GM12878 (cell line): ENCODE measurements around the gene TRAPPC11. TPM values are rescaled to one million over a fixed set of nuclear protein-coding genes. Genes with fewer than 3 reads are reported as not detected.

Experiments used
- ATAC-seq: fragments of 200-7000 bp; cut with Tn5 transposase; 3 replicates; pipeline ENCODE4 v1.9.1; 2020; ENCODE audit warnings: mild to moderate bottlenecking, moderate library complexity
- BruUV-seq: library from RNA; stranded (reverse); fragments of 400-500 nt; replicated peaks from 2 replicates; lab custom pipeline; 2021; lab: Mats Ljungman, UMichigan
- CTCF ChIA-PET: fragments of 300-600 bp; sonication (Branson Sonifier 250); formaldehyde crosslinking; extraction: SDS; loops from one replicate; lab custom pipeline; 2021; ENCODE audit warnings: inconsistent platforms; lab: Yijun Ruan, JAX
- POLR2A ChIA-PET: fragments of 350-600 bp; formaldehyde crosslinking; extraction: SDS; loops from one replicate; lab custom pipeline; 2021; ENCODE audit warnings: inconsistent platforms; lab: Charles Lee
- RAD21 ChIA-PET: fragments of 300-600 bp; sonication (Branson Sonifier 250); formaldehyde crosslinking; loops from one replicate; lab custom pipeline; 2023; ENCODE audit warnings: antibody characterized with exemption; ENCODE audit not compliant: unreplicated experiment; lab: Charles Lee
- SMC1A ChIA-PET: fragments of 300-600 bp; sonication (Branson Sonifier 250); formaldehyde crosslinking; loops from one replicate; lab custom pipeline; 2023; ENCODE audit not compliant: unreplicated experiment, uncharacterized antibody; lab: Charles Lee
- DNase-seq: peaks from one replicate; pipeline ENCODE4 v3.0.0-alpha.2; 2011; ENCODE audit warnings: low read depth, low spot score
- FAIRE-seq: peaks from 3 replicates; lab custom pipeline; 2011; peaks lifted over from hg19 to GRCh38; lab: Jason Lieb, UNC
- H2AFZ ChIP-seq: 2 replicates; pipeline ENCODE4 v1.6.0; 2011; ENCODE audit warnings: low read depth, low read length, control low read depth; ENCODE audit not compliant: control insufficient read depth
- H3K27ac ChIP-seq: 2 replicates; pipeline ENCODE4 v1.5.1; 2011; ENCODE audit warnings: control low read depth; ENCODE audit not compliant: control insufficient read depth, insufficient read depth
- H3K27me3 ChIP-seq, 2 experiments: replicated peaks in 1 of 2; 2 replicates each; pipeline versions ENCODE4 v1.6.0 to v1.6.1; 2011; ENCODE audit warnings: low read length in 1 of 2; ENCODE audit not compliant: control insufficient read depth in 2 of 2, insufficient read depth in 2 of 2
- H3K36me3 ChIP-seq, 2 experiments: 2 replicates each; pipeline ENCODE4 v1.5.1; 2011; ENCODE audit warnings: low read length in 1 of 2; ENCODE audit not compliant: control insufficient read depth in 2 of 2, insufficient read depth in 2 of 2
- H3K4me1 ChIP-seq: 2 replicates; pipeline ENCODE4 v1.6.1; 2011; ENCODE audit warnings: mild to moderate bottlenecking, low read length, moderate library complexity, mixed read lengths; ENCODE audit not compliant: control insufficient read depth, insufficient read depth
- H3K4me2 ChIP-seq: 2 replicates; pipeline ENCODE4 v1.6.0; 2011; ENCODE audit warnings: control low read depth; ENCODE audit not compliant: control insufficient read depth, insufficient read depth
- H3K4me3 ChIP-seq: fragments of 200-600 bp; sonication (generic); 2 replicates; pipeline ENCODE4 v1.5.1; 2016
- H3K79me2 ChIP-seq: 2 replicates; pipeline ENCODE4 v1.6.0; 2011; ENCODE audit warnings: low read length; ENCODE audit not compliant: control insufficient read depth, insufficient read depth
- H3K9ac ChIP-seq: 2 replicates; pipeline ENCODE4 v1.8.0; 2011; ENCODE audit warnings: low read length, control low read depth, mixed read lengths; ENCODE audit not compliant: control insufficient read depth, insufficient read depth
- H3K9me3 ChIP-seq: replicated peaks from 3 replicates; pipeline ENCODE4 v1.5.1; 2011; ENCODE audit warnings: mild to moderate bottlenecking, low read length; ENCODE audit not compliant: control insufficient read depth, insufficient read depth
- H4K20me1 ChIP-seq: 2 replicates; pipeline ENCODE4 v1.6.0; 2011; ENCODE audit not compliant: control insufficient read depth, insufficient read depth
- CBX5 ChIP-seq: sonication (generic); IDR thresholded peaks from 2 replicates; pipeline ENCODE4 v1.6.1; 2016; ENCODE audit warnings: low read depth, moderate library complexity, mild to moderate bottlenecking, inconsistent platforms
- DPF2 ChIP-seq: fragments of 450-650 bp; IDR thresholded peaks from 2 replicates; pipeline ENCODE4 v1.6.1; 2017; ENCODE audit warnings: mild to moderate bottlenecking
- EP300 ChIP-seq, 2 experiments: fragments of 150-350 bp in 1 of 2; IDR thresholded peaks; 2 replicates each; pipeline ENCODE4 v1.6.1; 2011 to 2012; ENCODE audit warnings: low read depth in 2 of 2, low read length in 2 of 2, borderline replicate concordance in 1 of 2, improper control_type of control experiment in 1 of 2, inconsistent platforms in 1 of 2; ENCODE audit not compliant: control insufficient read depth in 1 of 2
- ETV6 ChIP-seq, 2 experiments: fragments of 450-650 bp in 1 of 2; IDR thresholded peaks in 1 of 2; conservative IDR thresholded peaks in 1 of 2; 2 replicates each; pipeline ENCODE4 v1.6.1; 2014; ENCODE audit warnings: antibody characterized with exemption in 1 of 2, borderline replicate concordance in 1 of 2, low read depth in 1 of 2, mild to moderate bottlenecking in 1 of 2, moderate library complexity in 1 of 2
- HCFC1 ChIP-seq: fragments of 150-350 bp; IDR thresholded peaks from 2 replicates; pipeline ENCODE4 v1.6.1; 2014; ENCODE audit warnings: low read length
- SMAD5 ChIP-seq: IDR thresholded peaks from 2 replicates; pipeline ENCODE4 v1.6.1; 2016; ENCODE audit warnings: antibody characterized with exemption, low read depth
- SREBF1 ChIP-seq: IDR thresholded peaks from 2 replicates; pipeline ENCODE4 v1.6.1; 2012; ENCODE audit warnings: mild to moderate bottlenecking, low read length
- ZNF24 ChIP-seq: fragments of 450-650 bp; IDR thresholded peaks from 2 replicates; pipeline ENCODE4 v1.6.1; 2017; ENCODE audit warnings: antibody characterized with exemption, mild to moderate bottlenecking
- WGBS: methylation state at CpG from one replicate; pipeline ENCODE4 v1.1.6; 2016; ENCODE audit warnings: low lambda C conversion rate; ENCODE audit not compliant: insufficient replicate concordance, insufficient coverage; ENCODE audit errors: missing lambda C conversion rate; 5-methylcytosine and 5-hydroxymethylcytosine counted together
- in situ Hi-C: fragments of 300-500 bp; cut with MboI; formaldehyde crosslinking; loops from 9 replicates; pipeline ENCODE4 v1.14.3; 2018; ENCODE audit warnings: mixed read lengths
- intact Hi-C: fragments of 100-400 bp; cut with micrococcal nuclease; formaldehyde crosslinking; loops from one replicate; pipeline ENCODE4 v1.14.2; 2022; ENCODE audit not compliant: unreplicated experiment
- polyA plus RNA-seq, 11 experiments: library from polyadenylated mRNA; depleted of rRNA in 4 of 11; unstranded in 6 of 11; stranded (reverse) in 5 of 11; fragments of >200 nt; fragmentation: Nextera tagmentation in 4 of 11; fragmentation: Illumina TruSeq in 1 of 11; extraction: Ambion mirVana in 4 of 11; extraction: Trizol in 1 of 11; gene quantifications; 1 replicate in 1 of 11; 2 replicates in 10 of 11; pipeline versions ENCODE4 v1.2.1 to v1.2.3, GENCODE V29; 2011 to 2016; ENCODE audit warnings: inconsistent platforms in 2 of 11, missing spikeins in 2 of 11, low read depth in 1 of 11
- total RNA-seq, 4 experiments: library from RNA; depleted of rRNA in 3 of 4; stranded (reverse); fragments of >200 nt in 3 of 4; fragmentation: Illumina TruSeq in 1 of 4; extraction: Trizol in 1 of 4; gene quantifications; 2 replicates each; pipeline versions ENCODE4 v1.2.1 to v1.2.3, GENCODE V29; 2013 to 2021
- TF ChIP-seq, protein P1 (sequence below): fragments of 450-650 bp; IDR thresholded peaks from 2 replicates; pipeline ENCODE4 v1.6.1; 2017; ENCODE audit warnings: antibody characterized with exemption, mild to moderate bottlenecking, moderate library complexity
- TF ChIP-seq, protein P2 (sequence below): IDR thresholded peaks from 2 replicates; pipeline ENCODE4 v1.6.1; 2011; ENCODE audit warnings: low read depth, mild to moderate bottlenecking, low read length, moderate library complexity, borderline replicate concordance; ENCODE audit errors: extremely low read depth
- TF ChIP-seq, protein P3 (sequence below): IDR thresholded peaks from 2 replicates; pipeline ENCODE4 v1.6.1; 2012; ENCODE audit warnings: improper control_type of control experiment, low read depth, low read length; ENCODE audit not compliant: insufficient replicate concordance
- TF ChIP-seq, protein P4 (sequence below): IDR thresholded peaks from 2 replicates; pipeline ENCODE4 v1.6.1; 2012; ENCODE audit warnings: low read depth, low read length, improper control_type of control experiment

The TRAPPC11 gene
- total and polyA plus RNA-seq, 10 of the 15 experiments (the other 5 are each of a cell fraction or from before 2014, with no cell fraction given), result 7.3 to 40.5 (median 22.3) TPM

DNA sequence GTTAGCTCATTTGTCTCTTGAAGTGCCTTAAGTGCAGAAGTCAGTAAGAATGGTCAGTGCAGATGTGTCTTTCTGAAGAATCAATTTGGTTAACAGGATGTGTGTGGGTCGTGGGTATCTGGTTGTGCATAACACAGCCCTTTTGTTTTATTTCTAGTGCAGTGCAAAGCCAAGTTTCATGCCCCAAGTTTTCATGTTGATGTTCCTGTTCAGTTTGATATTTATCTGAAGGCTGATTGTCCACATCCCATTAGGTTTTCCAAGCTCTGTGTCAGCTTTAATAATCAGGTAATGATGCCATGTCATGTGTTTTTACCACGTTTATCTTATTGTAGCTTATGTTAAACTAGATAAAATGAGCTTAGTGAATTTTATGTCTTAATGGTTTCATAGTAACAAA is 27.4 kb downstream of the TRAPPC11 start:
- ChIA-PET POLR2A (no interaction called here), RAD21 (no interaction called here), CTCF (interaction anchor here (0.9 kb wide), 1 partner anchor 10 kb away, joined by 3 read pairs; no protein-coding TSS in a partner anchor), SMC1A (interaction anchor here (2.1 kb wide), 1 partner anchor 13 kb away, joined by 6 read pairs; no protein-coding TSS in a partner anchor)
- in situ Hi-C loops, result no loop called here
- FAIRE-seq (no peak), DNase-seq (no peak), ATAC-seq (no peak)
- Histone ChIP-seq H3K27ac (no peak overlapping the region), H3K27me3 (no peaks in the 10 kb centered on the region), H3K4me3 (no peak overlapping the region), H3K9me3 (no peaks in the 10 kb centered on the region), H3K4me2 (no peak overlapping the region), H2AFZ (no peak overlapping the region), H3K79me2 (no peaks in the 10 kb centered on the region), H3K9ac (no peak overlapping the region), H3K36me3 (peaks cover 0 to 16% of the 10 kb centered on the region in 2 experiments), H4K20me1 (no peaks in the 10 kb centered on the region), H3K4me1 (no peaks in the 10 kb centered on the region)
- 17% methylated on average over 2 of the region's 2 CpGs for WGBS
- intact Hi-C loops, result no loop called here
- BruUV-seq, result no TSS peak
- TF ChIP-seq, protein P1, sequence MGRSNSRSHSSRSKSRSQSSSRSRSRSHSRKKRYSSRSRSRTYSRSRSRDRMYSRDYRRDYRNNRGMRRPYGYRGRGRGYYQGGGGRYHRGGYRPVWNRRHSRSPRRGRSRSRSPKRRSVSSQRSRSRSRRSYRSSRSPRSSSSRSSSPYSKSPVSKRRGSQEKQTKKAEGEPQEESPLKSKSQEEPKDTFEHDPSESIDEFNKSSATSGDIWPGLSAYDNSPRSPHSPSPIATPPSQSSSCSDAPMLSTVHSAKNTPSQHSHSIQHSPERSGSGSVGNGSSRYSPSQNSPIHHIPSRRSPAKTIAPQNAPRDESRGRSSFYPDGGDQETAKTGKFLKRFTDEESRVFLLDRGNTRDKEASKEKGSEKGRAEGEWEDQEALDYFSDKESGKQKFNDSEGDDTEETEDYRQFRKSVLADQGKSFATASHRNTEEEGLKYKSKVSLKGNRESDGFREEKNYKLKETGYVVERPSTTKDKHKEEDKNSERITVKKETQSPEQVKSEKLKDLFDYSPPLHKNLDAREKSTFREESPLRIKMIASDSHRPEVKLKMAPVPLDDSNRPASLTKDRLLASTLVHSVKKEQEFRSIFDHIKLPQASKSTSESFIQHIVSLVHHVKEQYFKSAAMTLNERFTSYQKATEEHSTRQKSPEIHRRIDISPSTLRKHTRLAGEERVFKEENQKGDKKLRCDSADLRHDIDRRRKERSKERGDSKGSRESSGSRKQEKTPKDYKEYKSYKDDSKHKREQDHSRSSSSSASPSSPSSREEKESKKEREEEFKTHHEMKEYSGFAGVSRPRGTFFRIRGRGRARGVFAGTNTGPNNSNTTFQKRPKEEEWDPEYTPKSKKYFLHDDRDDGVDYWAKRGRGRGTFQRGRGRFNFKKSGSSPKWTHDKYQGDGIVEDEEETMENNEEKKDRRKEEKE, result no peak
- no peak for TF ChIP-seq DPF2
- TF ChIP-seq SMAD5, result no peak
- TF ChIP-seq ZNF24, result no peak
- TF ChIP-seq ETV6 (conservative IDR thresholded peaks at IDR 0.05 in 1 of 2, IDR thresholded peaks at IDR 0.05 in 1 of 2; ENCODE audit: borderline replicate concordance in 1 of 2, low read depth in 1 of 2), result no peak
- TF ChIP-seq CBX5, result no peak
- TF ChIP-seq, protein P2, sequence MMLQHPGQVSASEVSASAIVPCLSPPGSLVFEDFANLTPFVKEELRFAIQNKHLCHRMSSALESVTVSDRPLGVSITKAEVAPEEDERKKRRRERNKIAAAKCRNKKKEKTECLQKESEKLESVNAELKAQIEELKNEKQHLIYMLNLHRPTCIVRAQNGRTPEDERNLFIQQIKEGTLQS, result no peak
- TF ChIP-seq SREBF1, result no peak
- TF ChIP-seq, protein P3, sequence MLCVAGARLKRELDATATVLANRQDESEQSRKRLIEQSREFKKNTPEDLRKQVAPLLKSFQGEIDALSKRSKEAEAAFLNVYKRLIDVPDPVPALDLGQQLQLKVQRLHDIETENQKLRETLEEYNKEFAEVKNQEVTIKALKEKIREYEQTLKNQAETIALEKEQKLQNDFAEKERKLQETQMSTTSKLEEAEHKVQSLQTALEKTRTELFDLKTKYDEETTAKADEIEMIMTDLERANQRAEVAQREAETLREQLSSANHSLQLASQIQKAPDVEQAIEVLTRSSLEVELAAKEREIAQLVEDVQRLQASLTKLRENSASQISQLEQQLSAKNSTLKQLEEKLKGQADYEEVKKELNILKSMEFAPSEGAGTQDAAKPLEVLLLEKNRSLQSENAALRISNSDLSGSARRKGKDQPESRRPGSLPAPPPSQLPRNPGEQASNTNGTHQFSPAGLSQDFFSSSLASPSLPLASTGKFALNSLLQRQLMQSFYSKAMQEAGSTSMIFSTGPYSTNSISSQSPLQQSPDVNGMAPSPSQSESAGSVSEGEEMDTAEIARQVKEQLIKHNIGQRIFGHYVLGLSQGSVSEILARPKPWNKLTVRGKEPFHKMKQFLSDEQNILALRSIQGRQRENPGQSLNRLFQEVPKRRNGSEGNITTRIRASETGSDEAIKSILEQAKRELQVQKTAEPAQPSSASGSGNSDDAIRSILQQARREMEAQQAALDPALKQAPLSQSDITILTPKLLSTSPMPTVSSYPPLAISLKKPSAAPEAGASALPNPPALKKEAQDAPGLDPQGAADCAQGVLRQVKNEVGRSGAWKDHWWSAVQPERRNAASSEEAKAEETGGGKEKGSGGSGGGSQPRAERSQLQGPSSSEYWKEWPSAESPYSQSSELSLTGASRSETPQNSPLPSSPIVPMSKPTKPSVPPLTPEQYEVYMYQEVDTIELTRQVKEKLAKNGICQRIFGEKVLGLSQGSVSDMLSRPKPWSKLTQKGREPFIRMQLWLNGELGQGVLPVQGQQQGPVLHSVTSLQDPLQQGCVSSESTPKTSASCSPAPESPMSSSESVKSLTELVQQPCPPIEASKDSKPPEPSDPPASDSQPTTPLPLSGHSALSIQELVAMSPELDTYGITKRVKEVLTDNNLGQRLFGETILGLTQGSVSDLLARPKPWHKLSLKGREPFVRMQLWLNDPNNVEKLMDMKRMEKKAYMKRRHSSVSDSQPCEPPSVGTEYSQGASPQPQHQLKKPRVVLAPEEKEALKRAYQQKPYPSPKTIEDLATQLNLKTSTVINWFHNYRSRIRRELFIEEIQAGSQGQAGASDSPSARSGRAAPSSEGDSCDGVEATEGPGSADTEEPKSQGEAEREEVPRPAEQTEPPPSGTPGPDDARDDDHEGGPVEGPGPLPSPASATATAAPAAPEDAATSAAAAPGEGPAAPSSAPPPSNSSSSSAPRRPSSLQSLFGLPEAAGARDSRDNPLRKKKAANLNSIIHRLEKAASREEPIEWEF, result no peak
- no peak for TF ChIP-seq EP300 (IDR thresholded peaks at IDR 0.05; ENCODE audit: borderline replicate concordance in 1 of 2, control insufficient read depth in 1 of 2, low read depth in 2 of 2, low read length in 2 of 2)
- TF ChIP-seq, protein P4, sequence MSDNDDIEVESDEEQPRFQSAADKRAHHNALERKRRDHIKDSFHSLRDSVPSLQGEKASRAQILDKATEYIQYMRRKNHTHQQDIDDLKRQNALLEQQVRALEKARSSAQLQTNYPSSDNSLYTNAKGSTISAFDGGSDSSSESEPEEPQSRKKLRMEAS, result no peak
- no peak for TF ChIP-seq HCFC1
